GM23248 (cell line): ENCODE results near the gene NHLRC3.

Experiments used
- EZH2 ChIP-seq: fragments of 200-600 bp; sonication (generic); IDR thresholded peaks from 2 replicates; pipeline ENCODE4 v1.6.1; 2018; ENCODE audit warnings: antibody characterized with exemption, mild to moderate bottlenecking; ENCODE audit not compliant: insufficient read depth, poor library complexity, severe bottlenecking
- EZH2phosphoT487 ChIP-seq: fragments of 200-600 bp; sonication (generic); IDR thresholded peaks from 2 replicates; pipeline ENCODE4 v1.6.1; 2018; ENCODE audit warnings: antibody characterized with exemption, moderate library complexity, mild to moderate bottlenecking, low read depth; ENCODE audit not compliant: insufficient read depth

DNA sequence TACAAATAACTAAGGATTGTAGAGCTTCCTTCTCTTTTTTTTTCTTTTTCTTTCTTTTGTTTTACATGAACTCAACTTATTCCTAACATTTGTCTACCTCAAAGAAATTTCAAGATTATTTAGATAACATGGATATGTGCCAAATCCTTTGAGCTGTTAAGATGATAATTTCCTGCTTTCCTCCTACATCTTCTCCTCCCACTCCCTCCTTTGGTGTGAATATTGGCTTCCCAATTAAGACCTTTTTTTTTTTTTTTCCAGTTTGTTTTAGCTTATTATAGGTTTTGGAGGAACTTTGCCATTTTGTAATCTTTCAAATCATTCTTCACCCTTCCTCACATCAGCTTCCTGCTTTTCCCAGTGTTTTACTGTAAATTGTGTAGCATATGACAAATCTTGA, 10.6 kb downstream of the NHLRC3 start:
- no peak for TF ChIP-seq EZH2
- TF ChIP-seq EZH2phosphoT487 = no peak
